ENCODE data around the gene SPHK2. TPM values are rescaled to one million over a fixed set of nuclear protein-coding genes. Genes with fewer than 3 reads are reported as not detected.

Gene SPHK2
- total RNA-seq, 1 experiment from 2014 or later = 19.9 TPM

DNA sequence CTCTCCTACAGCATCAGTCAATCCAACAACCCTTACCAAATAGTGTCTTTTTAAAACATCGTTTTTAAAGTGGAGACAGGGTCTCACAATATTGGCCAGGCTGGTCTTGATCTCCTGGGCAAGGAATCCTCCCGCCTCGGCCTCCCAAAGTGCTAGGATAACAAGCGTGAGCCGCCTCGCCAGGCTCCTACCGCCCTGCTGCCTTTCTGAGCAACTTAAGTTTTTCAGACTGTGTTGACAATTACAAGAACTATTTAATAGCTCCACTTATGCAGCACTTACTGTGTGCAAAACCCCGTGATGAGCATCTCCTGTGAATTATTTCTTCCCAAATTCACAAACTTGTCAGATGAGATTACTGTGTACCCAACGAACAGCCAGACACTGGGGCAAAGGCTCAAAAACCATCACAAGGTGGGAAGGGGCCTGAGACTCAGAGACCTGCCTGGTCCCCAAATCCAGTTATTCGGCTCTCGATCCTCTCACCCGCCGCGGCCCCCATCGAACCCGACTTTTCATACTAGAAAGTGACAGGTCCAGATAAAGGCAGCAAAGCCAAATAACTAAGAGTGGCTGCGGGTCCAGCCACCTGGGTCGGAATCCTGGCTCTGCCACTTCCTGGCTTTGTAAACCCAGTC lies 909 bp upstream of the SPHK2 start:
- Histone ChIP-seq H4K20me1 (ENCODE audit: insufficient read depth) (peaks cover 34% of the 10 kb centered on the region; the same call in 1 of the 2 replicates), H2AFZ (ENCODE audit: low read depth, low read length, poor library complexity, severe bottlenecking) (no peak overlapping the region)
- CTCF ChIA-PET = interaction anchor here (0.6 to 1.3 kb wide), 9 partner anchors 10 to 1428 kb away, joined by 3 to 9 read pairs (median 4); partner anchors contain the start of gene CA11

More for the DNA sequence above, 909 bp upstream of the SPHK2 start:
- TSS peak; percentile 76 for BruUV-seq (replicated peaks)
- ATAC-seq (no peak), DNase-seq (ENCODE audit: low read depth, low spot score) (no peak)
- H3K9ac ChIP-seq (ENCODE audit: low read length) = peak overlapping the region; percentile 99
- H3K27ac ChIP-seq (ENCODE audit: low read depth, low read length) = peak overlapping the region; percentile 86
- H3K79me2 ChIP-seq (ENCODE audit: insufficient read depth, low read length) = peaks cover 55% of the 10 kb centered on the region
- H3K36me3 ChIP-seq (ENCODE audit: control insufficient read depth in 1 of 2, insufficient read depth in 2 of 2, low read length in 2 of 2) = peaks cover 20 to 37% of the 10 kb centered on the region in 2 experiments
- intact Hi-C loops (cut with micrococcal nuclease) = no loop called here
- peaks cover 34 to 55% of the 10 kb centered on the region in 2 experiments for H3K4me1 ChIP-seq (ENCODE audit: control insufficient read depth in 1 of 2, insufficient read depth in 2 of 2, low read length in 2 of 2)
- ChIA-PET RAD21 (ENCODE audit: low non-redundant PET in 1 of 2, low total read pairs in 2 of 2, uncharacterized antibody in 2 of 2, unreplicated experiment in 2 of 2) (no interaction called here), POLR2A (interaction anchor here (0.6 to 2.4 kb wide), 23 partner anchors 9 to 375 kb away, joined by 3 to 31 read pairs (median 5); partner anchors contain the start of genes CA11, DBP, GYS1 and KDELR1)
- H3K27me3 ChIP-seq (ENCODE audit: insufficient read depth, low read length) = no peaks in the 10 kb centered on the region
- peak overlapping the region; percentile 56 to 93 for H3K4me3 ChIP-seq (replicated peaks in 1 of 2; ENCODE audit: low read depth in 1 of 2, low read length in 2 of 2)
- no peaks in the 10 kb centered on the region for H3K9me3 ChIP-seq (ENCODE audit: control insufficient read depth in 1 of 2, insufficient read depth in 1 of 2, low read depth in 1 of 2, low read length in 2 of 2)
- no peaks in the 10 kb centered on the region for H3K9me2 ChIP-seq (ENCODE audit: insufficient read depth)
- TF ChIP-seq SP1 (IDR thresholded peaks at IDR 0.05; ENCODE audit: low read depth) (0 out of 2 replicates have a peak, but pooled peaks have one; percentile 9), EGR1 (IDR thresholded peaks at IDR 0.05; ENCODE audit: low read depth) (no peak), ZNF274 (IDR thresholded peaks at IDR 0.05; ENCODE audit: low read depth, low read length) (no peak), TCF7L2 (IDR thresholded peaks at IDR 0.05; ENCODE audit: borderline replicate concordance, extremely low read depth, insufficient read depth, insufficient read length) (no peak), EZH2phosphoT487 (IDR thresholded peaks at IDR 0.05; ENCODE audit: borderline replicate concordance) (no peak)
- TF ChIP-seq, protein P1, sequence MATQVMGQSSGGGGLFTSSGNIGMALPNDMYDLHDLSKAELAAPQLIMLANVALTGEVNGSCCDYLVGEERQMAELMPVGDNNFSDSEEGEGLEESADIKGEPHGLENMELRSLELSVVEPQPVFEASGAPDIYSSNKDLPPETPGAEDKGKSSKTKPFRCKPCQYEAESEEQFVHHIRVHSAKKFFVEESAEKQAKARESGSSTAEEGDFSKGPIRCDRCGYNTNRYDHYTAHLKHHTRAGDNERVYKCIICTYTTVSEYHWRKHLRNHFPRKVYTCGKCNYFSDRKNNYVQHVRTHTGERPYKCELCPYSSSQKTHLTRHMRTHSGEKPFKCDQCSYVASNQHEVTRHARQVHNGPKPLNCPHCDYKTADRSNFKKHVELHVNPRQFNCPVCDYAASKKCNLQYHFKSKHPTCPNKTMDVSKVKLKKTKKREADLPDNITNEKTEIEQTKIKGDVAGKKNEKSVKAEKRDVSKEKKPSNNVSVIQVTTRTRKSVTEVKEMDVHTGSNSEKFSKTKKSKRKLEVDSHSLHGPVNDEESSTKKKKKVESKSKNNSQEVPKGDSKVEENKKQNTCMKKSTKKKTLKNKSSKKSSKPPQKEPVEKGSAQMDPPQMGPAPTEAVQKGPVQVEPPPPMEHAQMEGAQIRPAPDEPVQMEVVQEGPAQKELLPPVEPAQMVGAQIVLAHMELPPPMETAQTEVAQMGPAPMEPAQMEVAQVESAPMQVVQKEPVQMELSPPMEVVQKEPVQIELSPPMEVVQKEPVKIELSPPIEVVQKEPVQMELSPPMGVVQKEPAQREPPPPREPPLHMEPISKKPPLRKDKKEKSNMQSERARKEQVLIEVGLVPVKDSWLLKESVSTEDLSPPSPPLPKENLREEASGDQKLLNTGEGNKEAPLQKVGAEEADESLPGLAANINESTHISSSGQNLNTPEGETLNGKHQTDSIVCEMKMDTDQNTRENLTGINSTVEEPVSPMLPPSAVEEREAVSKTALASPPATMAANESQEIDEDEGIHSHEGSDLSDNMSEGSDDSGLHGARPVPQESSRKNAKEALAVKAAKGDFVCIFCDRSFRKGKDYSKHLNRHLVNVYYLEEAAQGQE (IDR thresholded peaks at IDR 0.05; ENCODE audit: low read depth) = no peak
- TF ChIP-seq, protein P2, sequence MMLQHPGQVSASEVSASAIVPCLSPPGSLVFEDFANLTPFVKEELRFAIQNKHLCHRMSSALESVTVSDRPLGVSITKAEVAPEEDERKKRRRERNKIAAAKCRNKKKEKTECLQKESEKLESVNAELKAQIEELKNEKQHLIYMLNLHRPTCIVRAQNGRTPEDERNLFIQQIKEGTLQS (IDR thresholded peaks at IDR 0.05) = no peak
- TF ChIP-seq, protein P3, sequence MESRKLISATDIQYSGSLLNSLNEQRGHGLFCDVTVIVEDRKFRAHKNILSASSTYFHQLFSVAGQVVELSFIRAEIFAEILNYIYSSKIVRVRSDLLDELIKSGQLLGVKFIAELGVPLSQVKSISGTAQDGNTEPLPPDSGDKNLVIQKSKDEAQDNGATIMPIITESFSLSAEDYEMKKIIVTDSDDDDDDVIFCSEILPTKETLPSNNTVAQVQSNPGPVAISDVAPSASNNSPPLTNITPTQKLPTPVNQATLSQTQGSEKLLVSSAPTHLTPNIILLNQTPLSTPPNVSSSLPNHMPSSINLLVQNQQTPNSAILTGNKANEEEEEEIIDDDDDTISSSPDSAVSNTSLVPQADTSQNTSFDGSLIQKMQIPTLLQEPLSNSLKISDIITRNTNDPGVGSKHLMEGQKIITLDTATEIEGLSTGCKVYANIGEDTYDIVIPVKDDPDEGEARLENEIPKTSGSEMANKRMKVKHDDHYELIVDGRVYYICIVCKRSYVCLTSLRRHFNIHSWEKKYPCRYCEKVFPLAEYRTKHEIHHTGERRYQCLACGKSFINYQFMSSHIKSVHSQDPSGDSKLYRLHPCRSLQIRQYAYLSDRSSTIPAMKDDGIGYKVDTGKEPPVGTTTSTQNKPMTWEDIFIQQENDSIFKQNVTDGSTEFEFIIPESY (IDR thresholded peaks at IDR 0.05; ENCODE audit: extremely low read depth, insufficient replicate concordance, low read length) = no peak
- H3K4me2 ChIP-seq (ENCODE audit: low read length) = peak overlapping the region; percentile 87
